RKO (cell line): ENCODE results near the gene MAD2L1BP.
A peak's percentile ranks its signal among the peaks of the same experiment; 100 is the strongest.
"Not testable (repeated sequence)": the region's sequence is repeated elsewhere in the genome, so short reads cannot be mapped to it uniquely, and the experiment has no call there.

Experiments used
- DNase-seq: peaks from one replicate; pipeline ENCODE4 v3.0.0-alpha.2; 2016; ENCODE audit warnings: low spot score

MAD2L1BP gene, protein sequence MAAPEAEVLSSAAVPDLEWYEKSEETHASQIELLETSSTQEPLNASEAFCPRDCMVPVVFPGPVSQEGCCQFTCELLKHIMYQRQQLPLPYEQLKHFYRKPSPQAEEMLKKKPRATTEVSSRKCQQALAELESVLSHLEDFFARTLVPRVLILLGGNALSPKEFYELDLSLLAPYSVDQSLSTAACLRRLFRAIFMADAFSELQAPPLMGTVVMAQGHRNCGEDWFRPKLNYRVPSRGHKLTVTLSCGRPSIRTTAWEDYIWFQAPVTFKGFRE

DNA sequence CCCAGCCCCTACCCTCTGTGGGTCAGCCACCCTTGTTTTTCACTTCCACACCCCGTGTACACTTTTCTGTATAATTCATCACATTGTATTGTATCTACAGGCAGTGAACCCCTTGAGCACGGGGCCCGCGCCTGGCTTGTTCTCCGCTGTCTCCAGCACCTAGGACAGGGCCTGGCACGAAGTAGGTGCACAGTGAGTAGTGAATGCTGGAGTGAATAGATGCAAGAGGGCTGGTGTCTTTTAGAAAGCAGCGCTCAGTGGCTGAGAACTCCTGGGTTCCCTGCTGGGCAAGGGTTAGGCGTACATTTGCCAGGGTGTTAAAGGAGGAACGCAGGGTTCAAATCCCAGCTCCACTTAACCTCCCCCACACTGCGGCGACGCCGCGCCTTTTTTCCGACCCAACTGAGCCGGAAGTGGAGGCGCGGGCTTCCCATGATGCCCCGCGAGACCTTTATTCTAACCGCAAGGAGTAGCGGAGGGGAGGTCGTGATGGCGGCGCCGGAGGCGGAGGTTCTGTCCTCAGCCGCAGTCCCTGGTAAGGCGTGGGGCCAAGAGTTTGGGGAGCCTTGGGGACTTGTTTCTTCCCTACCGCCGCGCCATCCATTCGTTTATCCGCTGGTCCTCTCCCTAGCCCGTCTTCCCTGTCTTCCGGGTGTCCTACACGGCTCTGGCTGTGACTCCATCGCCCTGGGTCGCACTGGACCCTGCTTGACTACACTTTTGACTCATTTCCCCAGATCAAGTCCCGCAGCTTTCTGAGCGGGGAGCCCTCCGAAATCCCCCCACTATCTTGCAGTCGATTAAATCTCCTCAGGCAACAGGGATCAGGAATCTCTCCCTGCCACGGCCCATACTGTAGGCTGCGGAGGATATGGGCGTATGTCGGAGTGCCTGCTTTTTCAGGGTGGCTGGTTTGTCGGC is at the start of gene MAD2L1BP:
TSS of gene MAD2L1BP (plus strand) at position 454 of the 921 bp plus-strand sequence. CDS start at position 490, 36 bp downstream.
- DNase-seq, result peak; percentile 85

DNA sequence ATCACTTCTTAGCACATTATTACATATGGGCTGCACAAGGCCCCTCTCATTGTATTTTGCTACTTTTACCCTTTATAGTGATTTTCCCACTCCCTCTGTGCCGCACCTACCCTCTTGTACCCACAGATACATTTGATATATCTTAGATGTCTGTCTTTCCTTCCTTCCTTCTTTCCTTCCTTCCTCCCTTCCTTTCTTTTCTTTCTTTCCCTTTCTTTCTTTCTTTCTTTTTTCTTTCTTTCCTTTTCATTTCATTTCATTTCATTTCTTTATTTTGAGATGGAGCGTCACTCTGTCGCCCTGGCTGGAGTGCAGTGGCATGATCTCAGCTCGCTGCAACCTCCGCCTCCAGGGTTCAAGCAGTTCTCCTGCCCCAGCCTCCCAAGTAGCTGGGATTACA is 47.4 kb upstream of the MAD2L1BP start:
- DNase-seq, result no peak

DNA sequence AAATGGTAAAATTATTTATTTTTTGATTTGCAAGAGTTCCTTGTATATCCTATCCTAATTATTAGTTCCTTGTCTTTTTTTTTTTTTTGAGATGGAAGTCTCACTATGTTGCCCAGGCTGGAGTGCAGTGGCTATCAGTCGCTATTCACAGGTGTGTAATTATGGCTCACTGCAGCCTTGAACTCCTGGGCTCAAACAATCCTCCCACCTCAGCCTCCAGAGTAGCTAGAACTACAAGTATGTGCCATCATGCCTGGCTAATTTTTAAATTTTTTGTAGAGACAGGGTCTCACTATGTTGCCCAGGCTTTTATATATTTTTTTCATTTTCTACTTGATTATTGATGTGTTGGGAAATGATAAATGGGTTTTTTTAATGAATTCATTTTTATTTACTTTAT is 46.1 kb upstream of the MAD2L1BP start:
- not testable (repeated sequence) for DNase-seq

DNA sequence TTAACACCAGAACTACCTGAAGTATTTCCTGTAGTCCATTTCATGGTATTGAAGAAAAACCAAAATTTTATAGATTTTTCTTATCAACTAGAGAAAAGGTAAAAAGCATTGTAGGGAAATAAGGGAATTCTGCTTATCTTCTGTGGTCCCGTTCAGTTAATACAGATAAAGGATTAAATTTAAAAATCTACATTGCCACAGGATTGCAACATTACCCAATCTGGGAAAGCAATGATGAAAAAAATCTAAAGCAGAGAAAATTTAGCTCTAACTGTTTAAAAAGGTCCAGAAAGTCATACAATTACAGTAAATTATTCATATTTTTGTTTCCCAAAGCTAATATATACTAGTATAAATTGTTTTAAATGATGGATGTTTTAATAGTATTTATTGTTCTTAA is 41.7 kb upstream of the MAD2L1BP start:
- no peak for DNase-seq

DNA sequence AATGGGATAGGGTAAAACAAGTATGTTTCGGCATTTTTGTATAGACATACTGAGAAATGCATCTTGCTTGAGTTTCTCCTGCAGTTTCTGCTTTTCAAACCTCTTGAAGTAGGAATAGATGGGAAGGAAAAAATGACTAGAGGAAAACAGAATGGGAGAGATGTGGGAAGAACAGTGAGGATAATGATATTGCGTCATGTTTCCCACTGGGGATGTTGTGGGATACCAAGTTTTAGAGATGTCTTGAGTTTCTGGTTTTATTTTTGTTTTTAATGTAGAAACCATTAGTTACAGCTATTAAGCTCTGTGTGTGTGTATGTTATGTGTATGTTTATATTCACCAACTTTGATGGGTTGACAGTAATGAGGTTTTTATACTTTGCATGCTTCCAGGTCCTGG is 35.0 kb upstream of the MAD2L1BP start:
- no peak for DNase-seq

DNA sequence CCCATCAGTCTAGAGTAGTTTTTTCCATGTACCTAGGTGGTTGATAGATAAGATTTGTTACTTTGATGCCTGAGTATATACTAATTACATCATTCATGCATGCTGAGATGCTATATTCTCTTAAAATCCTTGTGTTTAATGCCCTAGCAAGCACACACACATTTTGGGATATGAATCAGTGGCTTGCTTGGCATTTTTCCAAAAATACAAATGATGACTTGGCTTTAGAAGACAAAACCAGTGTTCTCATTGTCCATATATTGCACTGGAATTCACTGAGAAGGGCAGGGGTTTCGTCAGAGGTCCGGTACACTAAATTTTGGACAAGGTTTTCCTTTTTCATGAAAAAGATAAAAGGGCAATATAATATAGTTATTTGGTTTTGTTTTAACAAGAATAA is 31.5 kb upstream of the MAD2L1BP start:
- DNase-seq, result peak; percentile 80

DNA sequence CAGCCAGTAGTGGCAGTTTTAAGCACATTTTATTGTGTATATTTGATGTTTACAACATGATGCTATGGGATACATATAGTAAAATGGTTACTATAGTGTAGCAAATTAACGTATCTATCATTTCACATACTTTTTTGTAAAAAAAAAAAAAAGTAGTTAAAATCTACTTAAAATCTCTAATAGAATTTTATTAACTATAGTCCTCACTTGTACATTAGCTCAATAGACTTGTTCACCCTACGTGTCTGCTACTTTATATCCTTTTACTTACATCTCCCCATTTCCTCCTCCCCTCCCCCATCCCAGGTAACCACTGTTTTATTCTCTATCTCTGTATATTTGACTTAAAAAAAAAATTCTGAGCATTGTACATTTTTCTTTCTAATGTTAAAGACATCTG is 29.6 kb upstream of the MAD2L1BP start:
- no peak for DNase-seq

DNA sequence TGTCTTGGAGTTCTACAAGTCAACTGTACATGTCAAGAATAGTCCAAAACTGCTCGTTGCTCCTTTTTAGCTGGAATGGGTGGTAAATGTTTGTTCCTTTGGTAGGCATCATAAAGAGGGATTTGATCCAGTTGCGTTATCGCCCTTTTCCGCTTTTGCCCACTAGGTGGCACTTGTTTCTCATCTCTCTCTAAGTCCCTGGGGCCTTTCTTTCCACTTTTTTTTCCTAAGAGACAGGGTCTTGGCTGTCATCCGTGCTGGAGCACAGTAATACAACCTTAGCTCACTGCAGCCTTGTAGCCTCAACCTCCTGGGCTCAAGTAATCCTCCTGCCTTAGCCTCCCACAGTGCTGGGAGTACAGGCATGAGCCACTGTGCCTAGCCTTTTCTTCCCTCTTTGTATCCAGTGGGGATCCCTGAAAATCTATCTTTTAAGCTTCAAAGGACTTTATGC is 27.3 kb upstream of the MAD2L1BP start:
- DNase-seq, result peak; percentile 80

DNA sequence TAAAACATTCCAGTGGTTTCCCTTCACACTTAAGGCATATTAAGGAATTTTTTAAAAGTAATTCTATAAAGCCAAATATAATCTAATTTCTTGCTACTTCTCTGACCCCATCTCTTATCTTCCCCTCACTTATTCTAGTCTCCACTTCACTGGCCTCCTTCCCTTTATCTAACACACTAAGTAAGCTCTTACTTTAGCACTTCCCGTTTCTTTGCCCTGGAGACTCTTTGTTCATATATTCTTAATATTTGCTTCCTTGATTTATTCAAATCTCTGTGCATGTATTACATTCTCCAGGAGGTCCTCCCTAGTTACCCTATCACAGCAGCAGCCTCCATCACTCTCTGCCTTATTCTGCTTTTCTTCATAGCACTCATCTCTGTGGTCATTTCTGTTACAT is 26.8 kb upstream of the MAD2L1BP start:
- no peak for DNase-seq

DNA sequence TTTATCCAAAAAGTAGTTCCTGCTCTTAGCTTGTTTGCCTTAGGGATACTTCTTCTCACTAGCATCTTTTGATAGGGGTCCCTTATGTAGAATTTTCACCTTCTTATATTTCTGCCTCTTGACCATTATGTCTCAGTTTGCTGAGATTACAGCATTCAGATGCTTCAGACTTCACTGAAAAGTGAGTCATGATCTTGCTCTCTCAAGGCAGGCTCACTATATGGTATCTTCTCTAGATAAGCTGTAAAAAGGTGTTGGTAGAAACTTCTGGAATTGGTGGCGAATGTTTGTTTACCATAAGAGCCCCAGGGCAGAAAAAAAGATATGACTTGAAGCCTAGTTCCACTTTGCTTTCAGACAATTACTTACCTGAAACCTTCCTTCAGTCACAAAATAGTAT is 26.2 kb upstream of the MAD2L1BP start:
- no peak for DNase-seq

DNA sequence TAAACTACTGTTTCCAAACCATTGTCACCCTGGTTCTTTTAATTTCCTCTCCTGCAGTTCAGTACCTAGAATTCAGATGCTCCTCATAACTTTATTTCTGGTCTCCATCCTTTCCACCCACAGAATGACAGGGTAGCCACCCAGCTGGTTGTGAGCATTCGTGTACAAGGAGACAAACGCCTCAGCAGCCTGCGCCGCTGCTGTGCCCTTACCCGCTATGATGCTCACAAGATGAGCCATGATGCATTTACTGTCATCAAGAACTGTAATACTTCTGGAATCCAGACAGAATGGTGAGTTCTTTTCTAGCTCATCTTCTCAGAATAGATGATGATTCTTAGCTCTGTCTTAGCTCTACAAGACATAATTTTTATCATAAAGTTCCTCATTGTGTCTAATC is 25.2 kb upstream of the MAD2L1BP start:
- DNase-seq, result no peak

DNA sequence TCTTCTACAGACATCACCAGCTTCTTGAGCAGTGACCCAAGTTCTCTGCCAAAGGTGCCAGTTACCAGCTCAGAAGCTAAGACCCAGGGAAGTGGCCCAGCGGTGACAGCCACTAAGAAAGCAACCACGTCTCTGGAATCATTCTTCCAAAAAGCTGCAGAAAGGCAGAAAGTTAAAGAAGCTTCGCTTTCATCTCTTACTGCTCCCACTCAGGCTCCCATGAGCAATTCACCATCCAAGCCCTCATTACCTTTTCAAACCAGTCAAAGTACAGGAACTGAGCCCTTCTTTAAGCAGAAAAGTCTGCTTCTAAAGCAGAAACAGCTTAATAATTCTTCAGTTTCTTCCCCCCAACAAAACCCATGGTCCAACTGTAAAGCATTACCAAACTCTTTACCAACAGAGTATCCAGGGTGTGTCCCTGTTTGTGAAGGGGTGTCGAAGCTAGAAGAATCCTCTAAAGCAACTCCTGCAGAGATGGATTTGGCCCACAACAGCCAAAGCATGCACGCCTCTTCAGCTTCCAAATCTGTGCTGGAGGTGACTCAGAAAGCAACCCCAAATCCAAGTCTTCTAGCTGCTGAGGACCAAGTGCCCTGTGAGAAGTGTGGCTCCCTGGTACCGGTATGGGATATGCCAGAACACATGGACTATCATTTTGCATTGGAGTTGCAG is 21.8 kb upstream of the MAD2L1BP start:
- DNase-seq, result no peak

DNA sequence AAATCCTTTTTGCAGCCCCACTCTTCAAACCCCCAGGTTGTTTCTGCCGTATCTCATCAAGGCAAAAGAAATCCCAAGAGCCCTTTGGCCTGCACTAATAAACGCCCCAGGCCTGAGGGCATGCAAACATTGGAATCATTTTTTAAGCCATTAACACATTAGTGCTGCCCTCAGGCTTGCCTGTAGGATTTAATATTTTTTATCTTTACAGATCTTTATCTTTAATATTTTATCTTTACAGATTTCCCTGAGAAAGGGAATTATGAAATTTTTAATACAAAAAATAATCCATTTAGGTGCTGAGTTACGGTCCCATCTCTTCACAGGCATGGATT is 21.3 kb upstream of the MAD2L1BP start:
- DNase-seq, result no peak

DNA sequence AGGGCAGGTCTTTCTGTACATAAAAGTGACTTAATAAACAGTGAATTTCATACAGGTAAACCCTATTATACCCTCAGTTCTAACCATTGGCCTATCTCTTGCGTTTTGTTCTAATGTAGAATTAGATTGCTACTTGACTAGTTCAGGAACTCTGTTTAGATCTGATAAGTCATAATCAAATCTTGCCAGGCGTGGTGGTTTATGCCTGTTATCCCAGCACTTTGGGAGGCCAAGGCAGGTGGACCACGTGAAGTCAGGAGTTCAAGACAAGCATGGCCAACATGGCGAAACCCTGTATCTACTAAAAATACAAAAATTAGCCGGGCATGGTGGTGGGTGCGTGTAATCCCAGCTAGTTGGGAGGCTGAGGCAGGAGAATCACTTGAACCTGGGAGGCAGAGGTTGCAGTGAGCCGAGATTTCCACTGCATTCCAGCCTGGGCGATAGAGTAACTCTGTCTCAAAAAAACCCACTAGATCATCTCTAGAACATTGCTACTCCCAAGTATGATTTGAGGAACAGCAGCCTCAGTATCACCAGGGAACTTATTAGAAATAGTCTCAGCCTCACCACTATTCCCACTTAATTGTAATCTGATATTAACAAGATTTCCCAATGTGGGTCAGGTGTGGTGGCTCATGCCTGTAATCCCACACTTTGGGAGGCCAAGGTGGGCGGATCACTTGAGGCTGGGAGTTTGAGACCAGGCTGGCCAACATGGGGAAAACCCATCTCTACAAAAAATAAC is 18.7 kb upstream of the MAD2L1BP start:
- DNase-seq, result no peak

DNA sequence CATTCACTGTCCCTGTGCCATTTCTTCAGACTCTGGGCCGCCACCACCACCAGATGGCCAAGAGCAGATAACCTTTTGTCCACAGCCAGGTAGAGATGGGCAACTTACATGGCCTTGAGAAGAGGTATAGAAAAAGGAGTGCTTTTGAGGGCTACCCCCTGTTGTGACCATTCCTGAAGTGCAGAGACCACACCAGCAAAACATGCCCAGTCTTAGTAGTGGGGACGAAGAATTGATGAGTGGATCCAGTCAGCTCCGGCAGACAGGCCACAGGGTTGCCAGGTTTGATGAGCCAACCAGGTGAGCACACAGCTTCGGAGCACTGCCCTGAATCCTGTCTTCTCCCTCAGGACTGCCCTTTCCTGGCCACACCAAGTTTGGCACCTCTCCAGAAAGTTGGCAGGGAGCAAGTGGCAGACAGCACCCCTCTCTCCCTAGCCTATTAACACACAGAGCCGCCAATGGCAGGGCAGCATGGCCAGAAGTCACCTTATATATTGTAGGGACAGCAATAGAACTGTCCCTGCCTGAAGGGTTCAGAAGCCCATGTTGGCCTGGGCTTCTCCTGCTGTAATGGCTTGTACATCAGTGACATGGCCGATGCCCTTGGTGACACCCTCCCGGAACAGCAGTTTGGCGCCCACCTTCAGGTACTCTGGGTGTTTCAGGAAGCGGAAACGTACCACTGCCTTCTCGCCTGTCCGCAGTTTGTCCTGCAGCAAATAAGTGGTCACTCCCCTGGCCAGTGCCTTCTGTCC is 14.4 kb upstream of the MAD2L1BP start:
- DNase-seq, result no peak

DNA sequence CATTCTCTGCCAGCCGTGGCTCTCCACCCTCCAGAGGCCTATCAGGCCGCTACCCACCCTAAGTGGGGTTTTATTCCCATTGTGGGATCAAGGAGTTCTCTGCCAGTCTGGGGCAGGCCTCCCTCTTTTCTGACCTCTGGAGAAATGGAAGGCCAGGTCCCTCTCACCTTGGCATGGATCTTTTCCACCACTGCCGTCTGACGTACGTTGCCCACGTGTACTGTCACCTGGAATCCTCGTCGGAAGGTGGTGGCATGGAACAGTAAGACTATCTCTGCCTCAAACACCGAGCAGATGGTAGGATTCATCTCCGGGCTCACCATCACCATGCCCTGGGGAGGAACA is 13.8 kb upstream of the MAD2L1BP start:
- DNase-seq, result no peak

DNA sequence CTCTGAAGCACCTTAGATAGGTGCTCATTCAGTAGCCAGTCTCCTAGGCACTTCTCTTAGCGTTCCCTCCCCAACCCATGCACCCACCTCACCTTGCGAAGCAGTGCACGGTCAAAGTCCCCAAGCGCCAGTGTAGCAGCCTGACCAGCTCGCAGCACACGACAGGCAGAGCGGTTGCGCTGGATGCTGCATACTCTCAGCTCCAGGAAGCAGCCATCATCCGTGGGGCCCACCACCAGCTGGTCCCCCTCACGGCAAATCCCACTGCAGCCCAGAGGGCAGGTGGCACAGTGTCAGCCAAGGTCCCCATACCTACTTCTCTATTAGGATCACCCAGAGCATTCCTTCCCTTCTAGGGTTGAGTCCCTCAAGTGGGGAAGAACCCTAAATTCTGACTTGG is 13.1 kb upstream of the MAD2L1BP start:
- no peak for DNase-seq

DNA sequence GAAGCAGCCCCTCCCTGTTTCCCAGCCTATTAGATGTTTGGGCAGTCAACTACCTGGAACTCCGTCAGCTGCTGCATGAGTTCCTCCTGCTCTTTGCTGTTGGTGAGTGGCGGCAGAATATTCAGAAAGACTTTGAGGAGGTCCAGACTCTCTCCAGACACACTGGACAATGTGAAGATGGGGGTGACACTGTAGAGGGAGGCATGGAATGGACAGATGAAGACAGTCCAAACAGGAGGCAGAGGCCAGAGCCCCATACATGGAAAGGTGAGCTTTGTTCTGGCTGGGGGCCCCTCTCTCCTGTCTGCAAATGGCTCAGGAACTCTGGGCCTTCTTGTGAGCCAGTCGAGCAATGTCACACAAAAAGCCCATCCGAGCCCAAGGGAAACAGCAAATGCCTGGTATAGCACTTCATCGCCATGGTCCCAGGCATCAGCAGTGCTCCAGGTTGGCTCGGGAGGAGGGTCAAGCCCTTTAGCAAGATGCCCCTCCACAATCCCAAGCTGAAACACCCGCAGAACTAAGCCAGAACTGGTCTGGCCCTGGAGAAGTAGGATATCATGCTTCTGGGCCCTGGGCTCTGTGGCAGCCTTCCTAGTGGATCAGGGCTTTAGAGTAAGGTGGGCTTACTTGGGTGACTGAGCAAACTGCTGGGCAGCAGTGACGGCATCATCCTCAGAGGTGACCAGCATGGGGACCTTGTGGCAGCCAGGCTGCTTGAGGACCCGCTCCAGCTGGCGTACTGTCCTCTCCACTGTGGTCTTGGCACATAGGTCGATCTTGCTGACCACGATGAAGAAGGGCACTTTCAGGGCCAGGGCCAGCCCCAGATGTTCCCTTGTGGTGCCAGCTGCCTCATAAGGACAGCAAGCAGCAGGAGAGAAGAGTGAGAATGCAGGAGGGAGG is 11.5 kb upstream of the MAD2L1BP start:
- DNase-seq, result no peak

DNA sequence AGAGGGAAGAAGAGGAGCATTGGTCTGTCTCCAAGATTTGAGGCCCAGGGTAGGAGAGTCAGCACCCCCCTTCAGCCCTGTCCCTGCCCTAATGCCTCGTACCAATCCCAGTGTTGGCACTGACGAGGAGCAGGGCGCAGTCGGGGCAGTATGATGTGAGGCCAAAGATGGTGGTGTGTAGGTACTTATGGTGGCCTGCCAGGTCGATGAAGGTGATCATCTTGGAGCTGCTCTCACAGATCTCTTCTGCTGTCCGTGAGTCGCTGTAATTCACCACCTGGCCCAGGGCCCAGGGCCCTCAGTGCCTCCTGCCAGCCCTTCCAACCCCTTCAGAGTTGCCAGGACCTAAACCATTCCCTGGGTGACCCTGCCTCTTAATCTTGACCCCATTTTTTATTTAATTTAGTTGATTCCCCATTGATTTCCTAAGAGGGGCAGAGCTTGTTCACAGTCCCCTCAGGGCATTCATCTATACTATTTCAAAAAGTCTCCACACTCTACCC is 10.8 kb upstream of the MAD2L1BP start:
- DNase-seq, result no peak

DNA sequence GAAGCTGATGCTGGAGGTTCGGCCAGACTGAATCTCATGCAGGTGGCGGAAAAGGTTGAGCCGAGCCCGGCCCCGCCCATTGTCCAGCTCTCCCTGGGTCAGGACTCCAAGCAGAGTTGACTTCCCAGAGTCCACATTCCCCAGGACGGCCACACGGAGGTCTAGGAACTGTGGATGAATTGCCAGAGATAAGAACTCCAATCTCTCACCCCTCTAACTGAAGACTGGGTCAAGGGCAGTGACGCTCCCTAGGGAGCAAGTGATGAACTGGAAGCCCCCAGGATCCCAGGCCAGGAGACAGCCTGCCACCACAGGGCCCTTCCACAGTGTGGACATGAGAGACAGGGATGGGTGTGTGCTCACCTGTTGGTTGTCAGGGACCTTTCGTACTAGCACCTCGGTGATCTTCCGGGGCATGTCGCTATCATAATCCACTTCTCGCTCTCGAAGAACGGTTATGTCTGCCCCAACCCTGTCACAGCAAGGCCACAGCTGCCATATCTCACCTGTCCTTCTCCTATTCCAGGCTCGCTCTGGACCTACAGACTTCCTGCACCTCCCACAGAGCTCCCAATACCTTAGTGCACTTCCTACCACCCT is 10.1 kb upstream of the MAD2L1BP start:
- DNase-seq, result no peak
